HEK293T (cell line): Measurements from ENCODE around the gene RAPSN.

ENCODE experiments used
- ARNT ChIP-seq: fragments of 450-650 bp; IDR thresholded peaks from 2 replicates; pipeline ENCODE4 v1.6.1; 2017; ENCODE audit warnings: mild to moderate bottlenecking
- BHLHE40 ChIP-seq: fragments of 450-650 bp; IDR thresholded peaks from 2 replicates; pipeline ENCODE4 v1.6.1; 2016; ENCODE audit warnings: mild to moderate bottlenecking, moderate library complexity, borderline replicate concordance
- ELF4 ChIP-seq: fragments of 450-650 bp; IDR thresholded peaks from 2 replicates; pipeline ENCODE4 v1.6.1; 2017; ENCODE audit warnings: antibody characterized with exemption
- FOXA1 ChIP-seq: fragments of 450-650 bp; IDR thresholded peaks from 2 replicates; pipeline ENCODE4 v1.6.1; 2016; ENCODE audit warnings: mild to moderate bottlenecking
- FOXK2 ChIP-seq: fragments of 450-650 bp; IDR thresholded peaks from 2 replicates; pipeline ENCODE4 v1.6.1; 2016; ENCODE audit warnings: mild to moderate bottlenecking
- FOXM1 ChIP-seq: fragments of 450-650 bp; IDR thresholded peaks from 2 replicates; pipeline ENCODE4 v1.6.1; 2017; ENCODE audit warnings: mild to moderate bottlenecking, borderline replicate concordance
- HDGF ChIP-seq: fragments of 450-650 bp; IDR thresholded peaks from 2 replicates; pipeline ENCODE4 v1.6.1; 2017; ENCODE audit warnings: antibody characterized with exemption, borderline replicate concordance
- L3MBTL2 ChIP-seq: fragments of 450-650 bp; conservative IDR thresholded peaks from 2 replicates; pipeline ENCODE4 v1.6.1; 2016; ENCODE audit warnings: mild to moderate bottlenecking
- LEF1 ChIP-seq: fragments of 450-650 bp; IDR thresholded peaks from 2 replicates; pipeline ENCODE4 v1.6.1; 2017; ENCODE audit warnings: mild to moderate bottlenecking, borderline replicate concordance
- PKNOX1 ChIP-seq: fragments of 450-650 bp; IDR thresholded peaks from 2 replicates; pipeline ENCODE4 v1.6.1; 2016
- SP1 ChIP-seq: fragments of 450-650 bp; IDR thresholded peaks from 2 replicates; pipeline ENCODE4 v1.6.1; 2017
- TARDBP ChIP-seq: fragments of 450-650 bp; IDR thresholded peaks from 2 replicates; pipeline ENCODE4 v1.6.1; 2016
- ZNF384 ChIP-seq: fragments of 450-650 bp; IDR thresholded peaks from 2 replicates; pipeline ENCODE4 v1.6.1; 2016

- TF ChIP-seq L3MBTL2 = no peak
- TF ChIP-seq ARNT = no peak
- no peak for TF ChIP-seq SP1
- TF ChIP-seq PKNOX1 = no peak
- no peak for TF ChIP-seq FOXA1
- TF ChIP-seq LEF1 = no peak
- TF ChIP-seq ELF4 = no peak
- no peak for TF ChIP-seq TARDBP
- no peak for TF ChIP-seq HDGF
- no peak for TF ChIP-seq ZNF384
- TF ChIP-seq FOXK2 = no peak
- TF ChIP-seq BHLHE40 = no peak
- no peak for TF ChIP-seq FOXM1
Observed at GRCh38 chr11:47485107-47485506, 36.2 kb upstream of the RAPSN start.
